ENCODE results near the gene ANKRD45. TPM values are rescaled to one million over a fixed set of nuclear protein-coding genes. Genes with fewer than 3 reads are reported as not detected.

Gene ANKRD45
- total RNA-seq, 1 experiment from 2014 or later = 0.31 TPM

GRCh38 chr1:173660306-173660705 lies 9.3 kb downstream of the ANKRD45 start:
- Histone ChIP-seq H3K18ac (ENCODE audit: insufficient read length, low read depth, low read length) (no peak overlapping the region), H4K8ac (replicated peaks; ENCODE audit: insufficient read length, low read depth, low read length) (no peak overlapping the region), H3K56ac (ENCODE audit: insufficient read length, low read depth, low read length) (no peak overlapping the region), H3K27me3 (ENCODE audit: insufficient read depth, low read length) (no peaks in the 10 kb centered on the region), H3T11ph (ENCODE audit: low read length) (no peak overlapping the region), H3K27ac (ENCODE audit: insufficient read length, low read depth, low read length) (no peak overlapping the region), H2BK5ac (ENCODE audit: insufficient read length, low read length) (no peak overlapping the region), H3K4me1 (ENCODE audit: insufficient read depth, low read length) (no peaks in the 10 kb centered on the region), H2BK20ac (ENCODE audit: low read depth, low read length, poor library complexity, severe bottlenecking) (no peak overlapping the region), H2BK120ac (ENCODE audit: low read depth, low read length, poor library complexity, severe bottlenecking) (no peak overlapping the region), H3K14ac (ENCODE audit: insufficient read depth, low read length) (no peak overlapping the region), H2AFZ (ENCODE audit: low read length) (no peak overlapping the region), H3K9me3 (ENCODE audit: control insufficient read depth, low read depth, low read length) (peaks cover 6% of the 10 kb centered on the region), H3K79me2 (ENCODE audit: insufficient read depth, low read length) (no peaks in the 10 kb centered on the region), H3K23ac (ENCODE audit: insufficient read length, low read depth, low read length) (no peak overlapping the region), H2BK15ac (ENCODE audit: low read depth, low read length) (no peak overlapping the region), H4K91ac (ENCODE audit: insufficient read length, low read depth, low read length) (no peak overlapping the region), H3K79me1 (ENCODE audit: insufficient read depth, low read depth, low read length, poor library complexity, severe bottlenecking) (no peaks in the 10 kb centered on the region), H3K4me2 (ENCODE audit: insufficient read depth, insufficient read length, low read length) (no peak overlapping the region), H2AK5ac (ENCODE audit: insufficient read length, low read length) (no peak overlapping the region), H4K20me1 (ENCODE audit: control insufficient read depth, insufficient read depth, insufficient read length) (no peaks in the 10 kb centered on the region), H2BK12ac (ENCODE audit: insufficient read length, low read depth, low read length) (no peak overlapping the region), H3K4ac (ENCODE audit: low read depth, low read length) (no peak overlapping the region), H4K5ac (ENCODE audit: insufficient read length, low read depth, low read length) (no peak overlapping the region), H3K23me2 (ENCODE audit: insufficient read length, low read depth, low read length, poor library complexity, severe bottlenecking) (no peaks in the 10 kb centered on the region), H3K9ac (ENCODE audit: extremely low read depth, insufficient read length, low read length) (no peak overlapping the region)
- TF ChIP-seq CTCF (conservative IDR thresholded peaks at IDR 0.05) = no peak
- no CpG with 5 or more reads among the region's 2 CpGs for WGBS (ENCODE audit: extremely low coverage, insufficient read length, low lambda C conversion rate)
- no peak overlapping the region for H3K27ac Mint-ChIP-seq
- H3K36me3 Mint-ChIP-seq (ENCODE audit: insufficient read depth in 1 of 3, low read depth in 3 of 3) = peaks cover 9 to 21% (median 14%) of the 10 kb centered on the region in 3 experiments
- H3K4me1 Mint-ChIP-seq = 0 out of 4 replicates have a peak, but pooled peaks cover 0 to 2% of the 10 kb centered on the region in 2 experiments
- peaks cover 16 to 17% of the 10 kb centered on the region in 2 experiments for H3K9me3 Mint-ChIP-seq
- H3K27me3 Mint-ChIP-seq (ENCODE audit: low read depth) = no peaks in the 10 kb centered on the region
- DNase-seq = no peak
- H3K4me3 Mint-ChIP-seq = no peak overlapping the region

Measured in H9 (cell line).